Measurements from ENCODE around the gene GASK1A.

DNA sequence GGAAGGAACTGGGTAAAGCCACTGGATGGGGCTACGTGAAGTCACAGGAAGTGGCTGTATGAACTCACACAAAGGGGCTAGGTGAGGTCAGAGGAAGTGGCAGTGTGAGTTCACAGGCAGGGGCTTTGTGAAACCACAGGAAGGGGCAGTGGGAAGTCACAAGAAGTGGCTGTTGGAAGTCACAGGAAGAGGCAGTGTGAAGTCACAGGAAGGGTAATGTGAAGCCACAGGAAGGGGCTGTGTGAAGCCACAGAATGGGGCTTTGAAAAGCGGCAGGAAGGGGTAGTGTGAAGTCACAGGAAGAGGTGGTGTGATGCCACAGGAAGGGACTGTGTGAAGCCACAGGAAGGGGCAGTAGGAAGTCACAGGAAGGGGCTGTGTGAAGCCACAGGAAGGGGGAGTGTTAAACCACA is 34.6 kb downstream of the GASK1A start:
- TF ChIP-seq, protein P1, sequence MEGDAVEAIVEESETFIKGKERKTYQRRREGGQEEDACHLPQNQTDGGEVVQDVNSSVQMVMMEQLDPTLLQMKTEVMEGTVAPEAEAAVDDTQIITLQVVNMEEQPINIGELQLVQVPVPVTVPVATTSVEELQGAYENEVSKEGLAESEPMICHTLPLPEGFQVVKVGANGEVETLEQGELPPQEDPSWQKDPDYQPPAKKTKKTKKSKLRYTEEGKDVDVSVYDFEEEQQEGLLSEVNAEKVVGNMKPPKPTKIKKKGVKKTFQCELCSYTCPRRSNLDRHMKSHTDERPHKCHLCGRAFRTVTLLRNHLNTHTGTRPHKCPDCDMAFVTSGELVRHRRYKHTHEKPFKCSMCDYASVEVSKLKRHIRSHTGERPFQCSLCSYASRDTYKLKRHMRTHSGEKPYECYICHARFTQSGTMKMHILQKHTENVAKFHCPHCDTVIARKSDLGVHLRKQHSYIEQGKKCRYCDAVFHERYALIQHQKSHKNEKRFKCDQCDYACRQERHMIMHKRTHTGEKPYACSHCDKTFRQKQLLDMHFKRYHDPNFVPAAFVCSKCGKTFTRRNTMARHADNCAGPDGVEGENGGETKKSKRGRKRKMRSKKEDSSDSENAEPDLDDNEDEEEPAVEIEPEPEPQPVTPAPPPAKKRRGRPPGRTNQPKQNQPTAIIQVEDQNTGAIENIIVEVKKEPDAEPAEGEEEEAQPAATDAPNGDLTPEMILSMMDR (conservative IDR thresholded peaks at IDR 0.05 in 1 of 2, IDR thresholded peaks at IDR 0.05 in 1 of 2; ENCODE audit: extremely low read depth in 1 of 2, insufficient read depth in 1 of 2, low read depth in 1 of 2, low read length in 2 of 2) = no peak
- no peak for TF ChIP-seq EZH2 (IDR thresholded peaks at IDR 0.05; ENCODE audit: borderline replicate concordance, low read length)

Data from mammary epithelial cell (primary cell).